Breast epithelium (tissue), 3 donors: ENCODE data around the gene ANTXR1.

Experiments used
- CTCF ChIP-seq, 3 donors: fragments of 450-650 bp; IDR thresholded peaks; one replicate each; pipeline ENCODE4 v1.5.1; 2016 to 2017; ENCODE audit warnings: antibody characterized with exemption in 3 of 3, mild to moderate bottlenecking in 3 of 3, moderate library complexity in 3 of 3
- POLR2AphosphoS5 ChIP-seq, 3 donors: sonication (generic); formaldehyde crosslinking; IDR thresholded peaks; one replicate each; pipeline ENCODE4 v1.6.1; 2017; ENCODE audit warnings: antibody characterized with exemption in 3 of 3

- TF ChIP-seq CTCF (IDR thresholded peaks at IDR 0.05) (no peak), POLR2AphosphoS5 (IDR thresholded peaks at IDR 0.05) (no peak)
Measured at GRCh38 chr2:69003731-69004130, 9.2 kb upstream of the ANTXR1 start.
